GM10248 (cell line): Measurements from ENCODE around the gene PHLDB3.

Experiments used
- CTCF ChIA-PET: fragments of 300-600 bp; sonication (Branson Sonifier 250); formaldehyde crosslinking; extraction: SDS; loops from one replicate; lab custom pipeline; 2021; ENCODE audit warnings: antibody characterized with exemption; lab: Yijun Ruan, JAX
- POLR2A ChIA-PET: fragments of 350-650 bp; sonication (Branson Sonifier 250); formaldehyde crosslinking; extraction: SDS; loops from one replicate; lab custom pipeline; 2020; ENCODE audit warnings: antibody characterized with exemption; lab: Yijun Ruan, JAX
- DNase-seq: peaks from one replicate; pipeline ENCODE4 v3.0.0; 2012; ENCODE audit errors: extremely low spot score
- CTCF ChIP-seq: IDR thresholded peaks from 2 replicates; pipeline ENCODE4 v1.5.1; 2012; ENCODE audit warnings: mild to moderate bottlenecking, low read depth; ENCODE audit errors: extremely low read depth, missing control alignments, control extremely low read depth

PHLDB3 gene

DNA sequence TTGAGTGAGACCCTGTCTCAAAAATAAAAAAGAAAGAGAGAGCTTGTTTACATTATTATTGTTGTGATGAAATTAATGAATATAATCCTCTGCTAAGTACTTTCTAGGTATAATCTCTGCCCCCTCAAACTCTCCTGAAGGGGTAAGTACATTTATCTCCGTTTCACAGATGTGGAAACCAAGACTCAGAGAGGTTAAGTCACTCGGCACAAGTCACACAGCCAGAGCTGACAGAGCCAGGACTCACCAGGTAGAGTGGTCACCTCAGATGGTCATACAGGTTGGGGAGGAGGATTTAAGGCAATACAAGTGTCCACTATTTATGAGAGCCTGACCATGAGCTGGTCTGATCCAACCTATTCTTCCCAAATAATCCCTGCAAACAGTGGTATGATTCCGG is 24.0 kb downstream of the PHLDB3 start:
- ChIA-PET POLR2A (no interaction called here), CTCF (interaction anchor here (1.0 to 2.1 kb wide), 3 partner anchors 34 to 55 kb away, joined by 4 to 12 read pairs (median 5); no protein-coding TSS in a partner anchor)

DNA sequence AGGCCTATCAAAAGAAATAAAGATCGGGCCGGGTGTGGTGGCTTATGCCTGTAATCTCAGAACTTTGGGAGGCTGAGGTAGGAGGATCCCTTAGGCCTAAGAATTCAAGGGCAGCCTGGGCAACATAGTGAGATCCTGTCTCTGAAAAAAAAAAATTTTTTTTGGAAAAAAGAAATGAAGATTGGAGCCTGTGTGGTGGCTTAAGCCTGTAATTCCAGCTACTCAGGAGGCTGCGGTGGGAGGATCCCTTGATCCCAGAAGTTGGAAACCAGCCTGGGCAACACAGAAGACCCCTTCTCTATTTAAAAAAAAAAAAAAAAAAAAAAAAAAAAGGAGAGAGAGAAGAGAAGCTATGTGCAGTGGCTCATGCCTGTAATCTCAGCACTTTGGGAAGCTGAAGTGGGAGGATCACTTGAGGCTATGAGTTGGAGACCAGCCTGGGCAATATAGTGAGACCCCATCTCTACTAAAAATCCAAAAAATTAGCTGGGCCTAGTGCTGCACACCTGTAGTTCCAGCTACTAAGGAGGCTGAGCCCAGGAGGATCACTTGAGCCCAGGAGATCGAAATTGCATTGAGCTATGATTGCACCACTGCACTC is 24.5 kb downstream of the PHLDB3 start:
- ChIA-PET POLR2A (no interaction called here), CTCF (interaction anchor here (1.0 to 2.1 kb wide), 4 partner anchors 33 to 114 kb away, joined by 3 to 12 read pairs (median 4); no protein-coding TSS in a partner anchor)
- TF ChIP-seq CTCF: no peak
- no peak for DNase-seq

More for the DNA sequence above, 24.0 kb downstream of the PHLDB3 start:
- DNase-seq: no peak
- TF ChIP-seq CTCF: no peak

GRCh38 chr19:43479226-43479625 is 25.3 kb downstream of the PHLDB3 start:
- no peak for TF ChIP-seq CTCF
- DNase-seq: no peak
- POLR2A ChIA-PET: no interaction called here
- CTCF ChIA-PET: interaction anchor here (1.3 to 2.1 kb wide), 2 partner anchors 32 to 115 kb away, joined by 3 to 12 read pairs; no protein-coding TSS in a partner anchor

- no peak for DNase-seq
- ChIA-PET POLR2A (no interaction called here), CTCF (interaction anchor here (1.4 to 1.6 kb wide), 2 partner anchors 20 to 31 kb away, joined by 3 to 8 read pairs; no protein-coding TSS in a partner anchor)
- TF ChIP-seq CTCF: no peak
Measured at GRCh38 chr19:43478323-43478722, 26.2 kb downstream of the PHLDB3 start.

DNA sequence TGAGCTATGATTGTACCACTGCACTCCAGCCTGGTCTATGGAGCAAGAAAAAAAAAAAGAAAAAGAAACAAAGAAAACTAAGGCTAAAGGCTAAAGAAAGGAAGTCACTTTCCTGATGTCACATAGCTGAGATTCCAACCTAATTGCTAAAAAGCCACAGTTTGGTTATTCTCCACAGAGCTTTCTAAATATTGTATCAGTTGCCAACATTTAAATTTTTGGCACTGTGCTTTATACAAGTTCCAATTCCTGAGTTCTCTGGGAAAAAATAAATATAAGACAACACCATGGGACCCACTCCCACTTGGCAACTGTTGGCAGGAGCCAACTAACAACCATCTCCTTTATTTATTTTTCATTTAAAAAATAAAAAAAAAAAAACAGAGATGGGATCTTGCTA is 27.9 kb downstream of the PHLDB3 start:
- DNase-seq: no peak
- ChIA-PET POLR2A (no interaction called here), CTCF (interaction anchor here (1.6 kb wide), 1 partner anchor 12 kb away, joined by 3 read pairs; no protein-coding TSS in a partner anchor)

More for the DNA sequence above, 27.9 kb downstream of the PHLDB3 start:
- TF ChIP-seq CTCF: no peak
